ENCODE measurements around the gene SLC7A8.

The SLC7A8 gene

GRCh38 chr14:23154964-23155587 is 28.4 kb downstream of the SLC7A8 start:
- no peak for DNase-seq

DNA sequence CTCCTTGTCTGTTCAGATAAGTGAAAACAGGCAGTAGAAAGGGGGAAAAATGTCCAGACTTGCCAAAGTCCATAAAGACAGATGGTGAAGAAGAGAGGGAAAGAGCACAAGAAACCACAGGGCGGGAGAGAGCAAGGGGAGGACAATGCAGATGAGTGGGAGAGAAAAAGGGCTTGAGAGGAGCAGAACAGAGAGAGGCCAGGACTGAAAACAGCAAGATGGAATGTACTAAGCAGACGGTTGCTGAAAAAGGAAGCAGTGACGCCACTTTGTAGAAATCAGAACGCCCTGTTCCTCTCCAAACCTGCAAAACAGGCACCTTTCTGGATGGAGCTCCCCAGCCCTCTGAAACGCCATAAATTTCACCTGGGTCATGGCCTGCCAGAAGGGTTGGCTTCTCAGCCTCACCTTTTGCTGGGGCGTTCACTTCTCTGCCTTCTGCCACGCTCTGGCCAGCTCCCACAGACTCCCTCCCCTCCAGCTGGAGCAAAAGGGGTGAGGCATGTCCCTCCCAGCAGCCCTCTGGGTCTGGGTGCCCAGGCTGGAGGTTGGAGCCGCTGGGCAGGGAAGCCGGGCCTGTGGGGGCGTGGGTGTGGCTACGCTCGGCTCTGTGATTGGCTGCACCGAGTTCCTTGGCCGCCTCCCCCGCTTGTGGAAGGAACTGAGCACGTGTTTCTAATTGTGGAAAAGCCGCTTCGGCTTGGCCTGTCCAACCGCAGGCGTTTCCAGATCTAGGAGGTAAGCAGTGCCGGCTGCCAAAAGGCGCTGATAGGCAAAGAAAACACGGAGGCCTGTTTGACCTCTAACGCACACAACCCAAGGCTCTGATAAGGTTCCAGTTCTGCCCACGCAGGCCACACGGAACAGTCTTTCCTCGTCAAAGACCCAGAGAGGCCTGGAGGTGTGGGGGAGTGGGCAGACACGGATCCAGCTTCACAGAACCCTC is 29.3 kb downstream of the SLC7A8 start:
- DNase-seq: no peak

DNA sequence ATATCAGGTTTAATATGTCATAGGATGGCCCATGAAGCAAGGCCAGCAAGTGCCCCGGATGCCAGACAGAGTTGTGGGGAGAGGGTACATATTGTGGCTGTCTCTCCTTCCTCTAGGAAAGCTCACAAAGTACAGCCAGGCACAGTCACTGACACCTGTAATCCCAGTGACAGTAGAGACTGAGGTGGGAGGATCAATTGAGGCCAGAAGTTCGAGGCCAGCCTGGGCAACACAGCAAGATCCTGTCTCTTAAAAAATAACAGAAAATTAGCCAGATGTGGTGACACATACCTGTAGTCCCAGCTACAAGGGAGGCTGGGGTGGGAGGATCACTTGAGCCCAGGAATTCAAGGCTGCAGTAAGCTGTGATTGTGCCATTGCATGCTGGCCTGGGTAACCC is 32.1 kb downstream of the SLC7A8 start:
- no peak for DNase-seq

GRCh38 chr14:23149745-23150144 is 33.7 kb downstream of the SLC7A8 start:
- no peak for DNase-seq

DNA sequence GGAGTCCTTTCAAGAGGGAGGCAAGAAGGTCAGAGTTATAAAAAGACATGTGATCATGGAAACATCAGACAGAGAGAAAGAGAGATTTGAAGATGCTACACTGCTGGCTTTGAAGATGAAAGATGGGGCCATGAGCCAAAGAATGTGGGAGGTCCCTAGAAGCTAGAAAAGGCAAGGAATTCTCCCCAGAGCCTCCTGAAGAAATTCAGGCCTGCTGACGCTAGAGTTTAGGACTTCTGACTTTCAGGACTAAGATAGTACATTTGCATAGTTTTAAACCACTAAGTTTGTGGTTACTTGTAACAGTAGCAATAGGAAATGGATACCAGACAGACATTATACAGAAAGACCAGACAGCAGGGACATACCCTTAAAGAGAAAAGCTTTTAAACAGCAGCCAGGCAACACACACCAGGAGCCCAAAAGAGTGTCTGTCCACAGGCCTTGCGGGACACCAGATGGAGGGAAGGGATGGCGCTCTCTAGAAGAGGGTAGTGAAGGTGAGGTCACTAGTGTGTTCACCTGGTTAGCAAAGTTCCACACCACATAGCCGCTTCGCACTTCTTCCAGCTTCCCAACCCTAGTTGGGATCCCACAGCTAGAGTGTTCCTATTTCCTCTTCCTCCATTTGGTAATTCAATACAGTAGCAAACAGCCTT is 34.7 kb downstream of the SLC7A8 start:
- DNase-seq: no peak

DNA sequence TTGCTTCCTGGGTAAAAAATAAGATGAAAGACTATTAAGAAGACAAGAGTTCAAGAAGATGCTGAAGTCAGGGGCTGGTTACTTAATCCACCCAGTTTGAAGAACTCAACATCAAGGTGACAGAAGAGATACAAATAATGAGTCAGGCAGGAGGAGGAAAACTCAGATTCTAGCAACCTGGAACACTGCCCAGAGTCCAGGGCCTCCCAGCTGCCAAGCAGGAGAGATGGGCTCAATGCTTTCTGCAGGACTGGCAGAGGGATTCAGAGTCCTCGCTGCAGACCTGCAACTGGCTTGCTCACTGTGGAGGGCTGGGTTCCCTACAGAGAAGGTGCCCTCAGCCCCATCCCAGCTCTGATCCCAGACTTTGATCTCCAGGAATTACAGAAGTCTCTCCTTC is 35.8 kb downstream of the SLC7A8 start:
- no peak for DNase-seq

GRCh38 chr14:23146980-23147379 is 36.5 kb downstream of the SLC7A8 start:
- DNase-seq: no peak

DNA sequence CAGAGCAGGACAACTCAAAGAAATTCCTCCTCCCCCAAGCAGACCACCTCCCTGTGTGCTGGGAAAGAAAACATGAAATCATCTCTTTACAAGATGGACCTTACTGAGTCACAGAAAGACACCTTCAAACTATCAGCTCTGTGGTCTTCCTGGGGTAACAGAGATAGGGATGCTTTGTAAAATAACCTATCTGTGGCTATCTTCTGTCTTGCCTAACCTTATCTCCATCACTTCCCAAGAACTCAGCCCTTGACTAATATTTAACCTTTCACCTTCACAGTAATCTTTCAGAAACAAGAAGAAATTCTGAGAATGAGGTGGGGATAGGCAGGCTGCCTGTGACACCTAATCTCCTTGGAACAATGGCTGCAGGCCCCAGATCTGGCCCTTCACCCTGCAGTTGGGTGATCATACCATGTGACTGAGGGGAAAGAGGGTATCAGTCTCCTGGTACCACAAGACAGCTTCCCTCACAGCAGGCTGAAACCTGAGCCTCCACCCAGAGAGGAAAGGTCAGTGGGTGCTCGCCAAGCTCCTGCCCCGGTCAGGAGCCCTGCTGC is 37.0 kb downstream of the SLC7A8 start:
- no peak for DNase-seq

DNA sequence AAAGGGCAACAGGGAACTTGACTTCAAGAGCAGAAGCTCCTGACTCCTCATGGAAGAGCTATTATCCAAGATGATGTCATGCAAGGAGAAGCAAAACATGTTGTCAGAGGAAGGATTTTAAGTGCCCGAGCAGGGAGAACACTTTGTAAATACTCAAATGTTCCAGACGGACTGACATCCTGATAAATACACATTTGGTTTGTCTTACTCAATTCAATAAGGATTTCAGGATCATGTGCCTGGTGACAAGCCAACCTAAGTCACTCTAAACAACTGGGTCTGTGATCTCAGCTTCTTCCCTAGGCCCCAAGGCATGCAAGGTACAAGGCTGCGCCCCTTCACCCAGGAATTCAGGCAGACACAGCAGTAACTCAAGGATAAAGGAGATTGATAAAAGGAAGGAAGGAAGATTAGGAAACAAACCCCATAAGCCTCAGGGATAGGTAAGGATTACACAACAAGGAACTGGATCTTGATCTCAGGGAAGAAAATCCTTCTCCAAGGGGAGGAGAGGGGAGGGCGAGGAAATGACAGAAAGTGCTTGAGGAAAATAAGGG is 37.6 kb downstream of the SLC7A8 start:
- no peak for DNase-seq

GRCh38 chr14:23143911-23144310 is 39.5 kb downstream of the SLC7A8 start:
- DNase-seq: no peak

- DNase-seq: no peak
Observed at GRCh38 chr14:23142826-23143225, 40.6 kb downstream of the SLC7A8 start.

GRCh38 chr14:23141706-23142444 is 41.6 kb downstream of the SLC7A8 start:
- DNase-seq: no peak

- DNase-seq: no peak
Observed at GRCh38 chr14:23140371-23140770, 43.1 kb downstream of the SLC7A8 start.

GRCh38 chr14:23139874-23140273 is 43.6 kb downstream of the SLC7A8 start:
- no peak for DNase-seq

DNA sequence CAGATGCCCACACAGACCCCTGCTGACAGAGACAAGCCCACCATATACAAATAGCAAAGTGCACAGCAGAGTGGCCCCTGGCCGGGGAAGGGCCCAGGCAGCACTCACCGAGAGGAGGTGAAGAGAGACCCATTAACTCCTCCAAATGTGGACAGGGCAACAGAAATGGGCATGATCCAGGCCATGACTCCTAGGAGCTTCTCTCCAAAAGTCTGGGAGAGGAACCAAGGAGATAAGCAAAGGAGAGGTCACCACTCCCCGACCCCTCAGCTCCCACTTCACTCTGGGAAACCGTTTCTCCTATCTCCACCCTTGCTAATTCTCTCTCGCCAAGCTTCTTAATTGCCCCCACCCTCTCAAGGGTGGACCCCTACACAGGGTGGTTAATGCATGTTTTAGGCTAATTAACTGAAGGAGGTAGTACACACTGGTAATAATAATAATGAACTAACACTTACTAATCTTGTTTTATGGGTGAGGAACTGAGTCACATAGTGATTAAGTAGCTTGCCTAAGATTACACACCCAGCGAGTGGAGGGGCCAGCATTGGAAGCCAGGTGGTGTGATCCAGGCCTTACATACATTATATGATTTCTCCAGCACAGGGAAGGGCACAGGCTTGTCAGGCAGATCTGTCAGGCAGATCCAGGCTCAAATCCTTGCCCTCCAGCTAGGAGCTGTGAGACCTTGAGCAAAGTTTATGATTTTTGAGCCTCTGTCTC is 45.5 kb downstream of the SLC7A8 start:
- no peak for DNase-seq

DNA sequence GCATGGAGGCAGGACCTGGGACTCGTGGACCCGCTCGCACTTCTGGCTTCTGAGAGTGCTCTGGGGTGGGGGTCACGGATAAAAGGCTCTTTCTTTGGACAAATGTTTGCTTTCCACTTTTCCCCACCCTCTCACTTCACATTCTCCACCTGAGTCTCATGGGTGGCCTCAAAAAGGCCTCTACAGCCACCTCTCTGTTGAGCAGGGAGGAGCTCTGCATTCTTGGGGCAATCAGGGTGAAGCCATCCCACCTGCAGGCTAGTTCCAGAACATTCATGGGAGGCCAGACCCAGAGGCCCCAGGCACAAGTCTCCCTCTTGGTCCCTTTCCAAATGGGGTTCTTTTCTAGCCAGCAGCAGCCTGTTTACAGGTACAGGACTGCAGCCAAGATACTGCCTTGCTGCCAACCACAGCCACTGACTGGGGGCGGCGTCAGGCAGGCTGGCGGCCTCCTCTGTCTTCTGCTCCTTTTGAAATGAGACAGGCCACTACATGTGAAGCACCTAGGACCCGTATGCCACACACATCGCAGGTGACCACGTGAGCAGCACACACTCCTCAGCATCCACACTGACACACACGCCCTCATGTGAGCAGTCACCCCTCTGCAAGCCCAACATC is 46.2 kb downstream of the SLC7A8 start:
- DNase-seq: no peak

GRCh38 chr14:23136566-23137133 is 46.8 kb downstream of the SLC7A8 start:
- no peak for DNase-seq

DNA sequence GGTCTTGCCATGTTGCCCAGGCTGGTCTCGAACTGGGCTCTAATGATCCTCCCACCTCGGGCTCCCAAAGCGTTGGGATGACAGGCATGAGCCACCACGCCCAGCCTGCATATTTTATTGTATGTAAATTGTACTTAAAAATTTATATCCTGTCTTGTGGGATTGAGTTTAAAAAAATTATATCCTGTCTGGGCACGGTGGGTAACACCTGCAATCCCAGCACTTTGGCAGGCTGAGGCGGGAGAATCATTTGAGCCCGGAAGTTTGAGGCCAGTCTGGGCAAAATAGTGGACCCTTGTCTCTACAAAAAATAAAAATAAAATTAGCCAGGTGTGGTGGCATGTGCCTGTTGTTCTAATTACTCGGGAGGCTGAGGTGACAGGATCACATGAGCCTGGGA is 50.5 kb downstream of the SLC7A8 start:
- no peak for DNase-seq

DNA sequence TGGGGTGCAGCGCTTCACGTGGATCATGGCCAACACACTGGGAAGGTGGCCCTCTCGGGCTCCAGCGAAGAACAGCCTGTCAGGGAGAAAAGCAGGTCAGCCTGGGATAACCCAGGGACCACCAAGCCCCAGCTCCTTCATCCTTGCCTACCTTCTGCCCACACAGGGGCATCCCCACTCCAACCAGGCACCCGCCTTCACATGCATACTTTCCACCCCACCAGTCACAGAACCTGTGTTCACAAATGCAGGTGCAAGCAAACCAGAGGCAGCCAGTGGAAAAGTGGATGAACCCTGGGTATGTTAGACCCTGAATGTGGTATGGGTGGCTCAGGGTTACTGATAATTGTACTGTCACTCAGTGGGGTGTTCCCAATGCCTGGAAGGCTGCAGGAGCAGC is 52.0 kb downstream of the SLC7A8 start:
- no peak for DNase-seq

DNA sequence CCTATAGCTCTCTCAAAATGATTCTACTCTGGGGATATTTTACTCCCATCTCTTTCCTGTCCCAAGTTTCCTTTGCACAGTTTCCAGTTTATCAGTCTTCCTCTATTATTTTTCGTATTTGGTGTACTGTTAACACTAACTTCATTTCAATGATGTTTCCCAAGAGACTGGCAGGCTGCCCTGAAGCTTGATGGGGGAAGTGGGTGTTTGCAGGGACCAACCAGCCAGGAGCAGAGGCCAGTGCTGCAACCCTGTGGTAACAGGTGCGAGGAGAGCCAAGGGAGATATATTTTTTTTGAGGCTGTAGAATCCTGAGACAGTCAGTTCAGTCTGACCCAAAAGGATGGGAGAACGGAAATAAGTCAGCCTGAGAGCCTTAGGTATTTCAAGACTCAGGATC is 52.6 kb downstream of the SLC7A8 start:
- DNase-seq: no peak

DNA sequence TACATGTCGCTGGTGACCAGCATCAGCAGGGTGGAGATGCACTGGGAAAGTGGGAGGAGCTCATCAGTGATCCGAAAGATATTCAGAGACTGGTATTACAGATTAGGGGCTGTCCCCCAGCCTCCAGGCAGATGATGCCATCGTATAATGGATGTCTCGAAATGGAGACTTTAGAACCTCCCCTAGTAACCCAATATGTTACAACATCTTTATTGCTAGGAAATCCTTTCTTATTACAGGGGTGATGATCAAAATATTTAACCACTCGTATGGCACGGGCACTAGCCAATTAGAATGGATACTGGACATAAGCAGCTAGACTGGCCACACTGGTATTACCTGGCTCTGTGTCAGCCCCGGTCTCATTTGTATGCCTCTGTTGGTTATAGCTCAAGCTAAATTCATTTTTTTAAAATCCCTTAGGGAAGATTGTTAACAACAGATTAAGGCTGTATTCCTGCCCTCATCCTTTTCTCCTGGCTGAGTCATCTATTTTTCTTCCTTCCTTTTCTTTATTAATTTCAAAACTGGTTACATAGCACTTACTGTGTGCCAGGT is 53.6 kb downstream of the SLC7A8 start:
- DNase-seq: no peak

All from CD4-positive, alpha-beta T cell treated with Interleukin-12 subunit alpha and Interleukin-12 subunit beta, for 1 hour (primary cell).